GM19193 (cell line): ENCODE results near the gene THOC7.

Source experiments
- POLR2A ChIP-seq: IDR thresholded peaks from 4 replicates; pipeline ENCODE4 v1.6.1; 2011; ENCODE audit not compliant: insufficient read depth, insufficient read length; ENCODE audit errors: extremely low read depth

Gene THOC7

GRCh38 chr3:63818282-63819150, 45.1 kb downstream of the THOC7 start:
- no peak for TF ChIP-seq POLR2A

GRCh38 chr3:63817225-63817624, 46.4 kb downstream of the THOC7 start:
- no peak for TF ChIP-seq POLR2A

- no peak for TF ChIP-seq POLR2A
Observed at GRCh38 chr3:63814237-63814636, 49.4 kb downstream of the THOC7 start.

- no peak for TF ChIP-seq POLR2A
Observed at GRCh38 chr3:63809607-63810006, 54.0 kb downstream of the THOC7 start.

- TF ChIP-seq POLR2A = no peak
Observed at GRCh38 chr3:63808633-63809032, 55.0 kb downstream of the THOC7 start.

- no peak for TF ChIP-seq POLR2A
Observed at GRCh38 chr3:63807961-63808565, 55.5 kb downstream of the THOC7 start.

- no peak for TF ChIP-seq POLR2A
Observed at GRCh38 chr3:63803911-63804310, 59.7 kb downstream of the THOC7 start.

- TF ChIP-seq POLR2A = no peak
Observed at GRCh38 chr3:63800097-63800496, 63.5 kb downstream of the THOC7 start.

GRCh38 chr3:63798949-63799348, 64.7 kb downstream of the THOC7 start:
- no peak for TF ChIP-seq POLR2A

GRCh38 chr3:63798544-63798943, 65.1 kb downstream of the THOC7 start:
- no peak for TF ChIP-seq POLR2A

- TF ChIP-seq POLR2A = no peak
Observed at GRCh38 chr3:63795438-63795837, 68.2 kb downstream of the THOC7 start.

- TF ChIP-seq POLR2A = no peak
Observed at GRCh38 chr3:63791974-63792373, 71.6 kb downstream of the THOC7 start.
